ENCODE data around the gene DBH. TPM values are rescaled to one million over a fixed set of nuclear protein-coding genes. Genes with fewer than 3 reads are reported as not detected.

Gene DBH
- polyA plus RNA-seq, 4 donors, result 0.13 to 0.30 TPM; not detected in 2

DNA sequence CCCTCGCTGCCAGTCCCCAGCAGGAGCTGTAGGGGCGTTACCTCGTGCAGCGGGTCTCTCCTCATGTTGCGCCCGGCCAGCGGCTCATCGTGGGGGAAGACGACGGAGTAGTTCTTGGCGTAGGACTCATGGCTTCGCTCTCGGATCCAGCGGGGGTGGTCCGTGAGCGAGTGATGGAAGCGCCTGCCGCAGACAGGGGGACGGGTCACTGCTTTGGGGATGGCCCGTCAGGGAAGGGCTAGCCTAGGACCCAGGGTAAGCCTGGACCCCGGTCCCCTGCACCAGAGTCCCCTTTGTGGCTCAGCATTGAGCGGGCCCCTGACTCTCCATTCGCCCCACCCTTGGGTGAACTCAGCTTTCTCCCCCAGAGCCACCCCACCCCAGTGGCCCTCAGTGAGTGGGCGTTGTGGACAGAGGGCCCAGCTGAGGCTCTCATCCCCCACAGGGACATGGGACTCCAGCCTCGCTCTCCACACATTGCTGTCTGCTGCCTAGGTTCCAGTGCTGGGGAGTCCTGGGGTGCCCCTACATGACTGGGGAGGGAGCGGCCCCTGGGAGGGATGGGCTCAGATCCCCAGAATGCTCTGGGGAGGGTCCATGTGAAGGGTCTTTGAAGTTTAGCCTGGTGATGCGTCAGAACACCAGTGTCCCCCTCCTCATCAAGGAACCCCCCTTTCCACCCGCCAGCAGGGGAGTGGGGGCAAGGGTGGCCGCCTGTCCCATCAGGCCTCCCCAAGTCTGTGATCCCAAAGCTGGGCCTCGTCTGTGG is 72.3 kb downstream of the DBH start:
- DNase-seq, result no peak
- no peak for FAIRE-seq
- Histone ChIP-seq H3K9me3 (ENCODE audit: control insufficient read depth in 2 of 2, insufficient read depth in 1 of 2, low read depth in 1 of 2, low read length in 1 of 2) (no peaks in the 10 kb centered on the region), H3K27me3 (ENCODE audit: control insufficient read depth in 3 of 3, insufficient read depth in 3 of 3, low read length in 3 of 3) (peaks cover 0 to 3% (median 0%) of the 10 kb centered on the region in 3 donors), H3K36me3 (ENCODE audit: control insufficient read depth in 3 of 3, insufficient read depth in 2 of 3, low read depth in 1 of 3, low read length in 3 of 3) (no peaks in the 10 kb centered on the region), H3K4me3 (ENCODE audit: low read depth in 1 of 3, low read length in 3 of 3) (no peak overlapping the region), H3K4me1 (ENCODE audit: control insufficient read depth in 3 of 3, insufficient read depth in 2 of 3, low read depth in 1 of 3, low read length in 2 of 3) (peaks cover 0 to 8% (median 0%) of the 10 kb centered on the region in 3 donors), H3K27ac (ENCODE audit: low read depth in 1 of 3, low read length in 2 of 3) (no peak overlapping the region)
- 83 to 89% (median 86%) methylated on average over 29 to 30 of the region's 30 CpGs for WGBS, 3 donors

Other genes with a start within 250 kb of the DBH start
- 10 to 100 TPM; 18.9 to 25.7 (median 21.5) TPM for gene REXO4, start 218.4 kb upstream of the DBH start, polyA plus RNA-seq
- gene ADAMTS13, start 214.0 kb upstream of the DBH start, polyA plus RNA-seq, result 10 to 100 TPM in 1 of 4 donors, 1 to 10 TPM in 3; 2.4 to 16.8 (median 7.4) TPM
- 10 to 100 TPM; 27.0 to 31.4 (median 29.5) TPM for gene CACFD1, start 176.4 kb upstream of the DBH start, polyA plus RNA-seq
- gene SLC2A6, start 157.3 kb upstream of the DBH start, polyA plus RNA-seq, result 1 to 10 TPM in 3 of 4 donors, under 1 TPM in 1; 0.89 to 2.5 (median 1.5) TPM
- under 1 TPM in 1 of 4 donors, not detected in 3; 0.22 TPM for gene MYMK, start 111.4 kb upstream of the DBH start, polyA plus RNA-seq
- 1 to 10 TPM in 1 of 4 donors, under 1 TPM in 3; 0.22 to 1.2 (median 0.43) TPM for gene ADAMTSL2, start 101.7 kb upstream of the DBH start, polyA plus RNA-seq
- gene FAM163B, start 27.0 kb upstream of the DBH start, polyA plus RNA-seq, result under 1 TPM in 2 of 4 donors, not detected in 2; 0.12 to 0.19 TPM
- 1 to 10 TPM in 1 of 4 donors, under 1 TPM in 2, not detected in 1; 0.51 to 2.6 (median 0.54) TPM for gene SARDH, start 102.0 kb downstream of the DBH start, polyA plus RNA-seq

All from small intestine (tissue), 7 donors.